ENCODE results near the gene CDH13.

- TF ChIP-seq CTCF (conservative IDR thresholded peaks at IDR 0.05; ENCODE audit: low read length) = no peak
- no peak for TF ChIP-seq EZH2phosphoT487 (IDR thresholded peaks at IDR 0.05; ENCODE audit: borderline replicate concordance, low read depth, low read length)
Measured at GRCh38 chr16:82845116-82845515, 218.3 kb downstream of the CDH13 start.

All from OCI-LY7 (cell line).